ENCODE data around the gene GNB1.
"Not testable (repeated sequence)": the region's sequence is repeated elsewhere in the genome, so short reads cannot be mapped to it uniquely, and the experiment has no call there.

GNB1 gene

GRCh38 chr1:1890506-1891348 is at the start of gene GNB1:
Gene GNB1 (minus strand): TSS chr1:1891087. CDS start chr1:1825453, 65,634 bp downstream.
- DNase-seq (ENCODE audit: low spot score): peak; percentile 89

- DNase-seq (ENCODE audit: low spot score): no peak
Observed at GRCh38 chr1:1940123-1940425, 49.2 kb upstream of the GNB1 start.

GRCh38 chr1:1939296-1940122 is 48.6 kb upstream of the GNB1 start:
- no peak for DNase-seq (ENCODE audit: low spot score)

- no peak for DNase-seq (ENCODE audit: low spot score)
Observed at GRCh38 chr1:1938613-1939295, 47.9 kb upstream of the GNB1 start.

GRCh38 chr1:1938276-1938573 is 47.3 kb upstream of the GNB1 start:
- no peak for DNase-seq (ENCODE audit: low spot score)

GRCh38 chr1:1937549-1938275 is 46.8 kb upstream of the GNB1 start:
- DNase-seq (ENCODE audit: low spot score): no peak

- DNase-seq (ENCODE audit: low spot score): no peak
Observed at GRCh38 chr1:1937061-1937460, 46.2 kb upstream of the GNB1 start.

GRCh38 chr1:1934848-1935247 is 44.0 kb upstream of the GNB1 start:
- not testable (repeated sequence) for DNase-seq (ENCODE audit: low spot score)

GRCh38 chr1:1929639-1930545 is 39.0 kb upstream of the GNB1 start:
- DNase-seq (ENCODE audit: low spot score): no peak

GRCh38 chr1:1929102-1929638 is 38.3 kb upstream of the GNB1 start:
- DNase-seq (ENCODE audit: low spot score): no peak

- no peak for DNase-seq (ENCODE audit: low spot score)
Observed at GRCh38 chr1:1928231-1929101, 37.6 kb upstream of the GNB1 start.

GRCh38 chr1:1927751-1928150 is 36.9 kb upstream of the GNB1 start:
- DNase-seq (ENCODE audit: low spot score): no peak

- no peak for DNase-seq (ENCODE audit: low spot score)
Observed at GRCh38 chr1:1926886-1927660, 36.2 kb upstream of the GNB1 start.

GRCh38 chr1:1926346-1926811 is 35.5 kb upstream of the GNB1 start:
- no peak for DNase-seq (ENCODE audit: low spot score)

- DNase-seq (ENCODE audit: low spot score): no peak
Observed at GRCh38 chr1:1925437-1926345, 34.8 kb upstream of the GNB1 start.

- no peak for DNase-seq (ENCODE audit: low spot score)
Observed at GRCh38 chr1:1924849-1925248, 34.0 kb upstream of the GNB1 start.

- DNase-seq (ENCODE audit: low spot score): no peak
Observed at GRCh38 chr1:1924386-1924785, 33.5 kb upstream of the GNB1 start.

Data from hematopoietic multipotent progenitor cell treated with erythropoietin and hydrocortisone succinate and interleukin-3 and kit ligand, for 15 days (in vitro differentiated cells).